ENCODE data around the gene PWWP2A. TPM values are rescaled to one million over a fixed set of nuclear protein-coding genes. Genes with fewer than 3 reads are reported as not detected.
A peak's percentile ranks its signal among the peaks of the same experiment; 100 is the strongest.

Gene PWWP2A
- total and polyA plus RNA-seq, 2 of the 4 experiments (the other 2 are of a cell fraction) = 8.8 to 12.5 TPM

DNA sequence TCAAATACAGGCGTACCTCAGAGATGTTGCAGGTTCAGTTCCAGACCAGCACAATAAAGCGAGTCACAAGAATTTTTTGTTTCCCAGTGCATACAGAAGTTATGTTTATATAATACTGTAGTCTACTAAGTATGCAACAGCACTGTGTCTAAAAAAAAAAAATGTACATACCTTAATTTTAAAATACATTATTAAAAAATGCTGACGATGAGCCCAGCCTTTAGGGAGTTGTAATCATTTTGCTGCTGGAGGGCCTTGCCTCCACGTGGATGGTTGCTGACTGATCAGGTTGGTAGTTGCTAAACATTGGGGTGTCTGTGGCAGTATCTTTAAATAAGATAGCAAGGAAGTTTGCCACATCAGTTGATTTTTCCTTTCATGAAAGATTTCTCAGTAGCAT is 62.0 kb downstream of the PWWP2A start:
- Histone ChIP-seq H3K56ac (ENCODE audit: extremely low read depth, insufficient read depth, low read length) (no peak overlapping the region), H3K36me3 (ENCODE audit: control insufficient read depth, insufficient read depth, low read length) (peaks cover 32% of the 10 kb centered on the region), H3K27me3 (ENCODE audit: control insufficient read depth, insufficient read depth, low read length) (no peaks in the 10 kb centered on the region), H3K23ac (ENCODE audit: low read depth, low read length) (no peak overlapping the region), H3K9ac (ENCODE audit: low read depth, low read length) (no peak overlapping the region), H3K18ac (ENCODE audit: low read depth, low read length) (no peak overlapping the region), H3K4ac (ENCODE audit: low read depth, low read length) (no peak overlapping the region), H2AFZ (replicated peaks; ENCODE audit: low read length, poor library complexity) (no peak overlapping the region), H2AK9ac (replicated peaks; ENCODE audit: low read depth, low read length, poor library complexity) (no peak overlapping the region), H4K8ac (ENCODE audit: low read depth in 2 of 2, low read length in 2 of 2) (no peak overlapping the region), H4K5ac (ENCODE audit: low read depth, low read length) (no peak overlapping the region), H2BK120ac (ENCODE audit: low read depth, low read length) (no peak overlapping the region), H3K4me1 (ENCODE audit: control insufficient read depth, insufficient read depth, low read length) (peaks cover 5% of the 10 kb centered on the region; the same call in 1 of the 2 replicates), H3K9me1 (ENCODE audit: insufficient read depth, low read length) (peaks cover 18% of the 10 kb centered on the region; the same call in 1 of the 2 replicates), H4K91ac (ENCODE audit: insufficient read depth, low read depth, low read length) (no peak overlapping the region), H4K20me1 (ENCODE audit: insufficient read depth, low read length) (no peaks in the 10 kb centered on the region; the same call in 1 of the 2 replicates), H3K14ac (replicated peaks; ENCODE audit: low read depth, low read length) (no peak overlapping the region), H3K79me1 (ENCODE audit: low read depth in 1 of 2, low read length in 2 of 2) (peaks cover 9 to 22% of the 10 kb centered on the region in 2 experiments), H3K27ac (ENCODE audit: insufficient read depth, low read length) (no peak overlapping the region), H3K4me3 (ENCODE audit: insufficient read depth, low read depth, low read length) (no peak overlapping the region), H2BK20ac (ENCODE audit: low read depth, low read length) (no peak overlapping the region), H2AK5ac (ENCODE audit: low read depth, low read length) (no peak overlapping the region), H2BK5ac (ENCODE audit: low read depth, low read length, poor library complexity, severe bottlenecking) (no peak overlapping the region), H3K4me2 (ENCODE audit: low read depth, low read length) (no peak overlapping the region), H2BK15ac (ENCODE audit: low read depth, low read length) (no peak overlapping the region), H3K9me3 (ENCODE audit: control insufficient read depth, insufficient read depth, low read length) (no peaks in the 10 kb centered on the region)
- intact Hi-C loops (cut with micrococcal nuclease) = no loop called here
- TF ChIP-seq RFX5 (IDR thresholded peaks at IDR 0.05; ENCODE audit: low read depth, low read length) = no peak
- no peak for TF ChIP-seq NFE2L2 (IDR thresholded peaks at IDR 0.05; ENCODE audit: low read depth, low read length)
- no peak for TF ChIP-seq BHLHE40 (IDR thresholded peaks at IDR 0.05; ENCODE audit: low read depth, low read length)
- no peak for TF ChIP-seq MAZ (IDR thresholded peaks at IDR 0.05; ENCODE audit: borderline replicate concordance, low read depth, low read length)
- TF ChIP-seq FOS (IDR thresholded peaks at IDR 0.05; ENCODE audit: low read depth, low read length) = no peak
- TF ChIP-seq CEBPB (IDR thresholded peaks at IDR 0.05; ENCODE audit: low read depth, low read length) = no peak
- no peak for TF ChIP-seq MAFK (IDR thresholded peaks at IDR 0.05; ENCODE audit: low read depth, low read length)
- TF ChIP-seq MXI1 (IDR thresholded peaks at IDR 0.05; ENCODE audit: borderline replicate concordance, low read depth, low read length) = no peak
- TF ChIP-seq, protein P1, sequence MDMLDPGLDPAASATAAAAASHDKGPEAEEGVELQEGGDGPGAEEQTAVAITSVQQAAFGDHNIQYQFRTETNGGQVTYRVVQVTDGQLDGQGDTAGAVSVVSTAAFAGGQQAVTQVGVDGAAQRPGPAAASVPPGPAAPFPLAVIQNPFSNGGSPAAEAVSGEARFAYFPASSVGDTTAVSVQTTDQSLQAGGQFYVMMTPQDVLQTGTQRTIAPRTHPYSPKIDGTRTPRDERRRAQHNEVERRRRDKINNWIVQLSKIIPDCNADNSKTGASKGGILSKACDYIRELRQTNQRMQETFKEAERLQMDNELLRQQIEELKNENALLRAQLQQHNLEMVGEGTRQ (IDR thresholded peaks at IDR 0.05; ENCODE audit: low read depth, low read length) = no peak
- TF ChIP-seq RAD21 (IDR thresholded peaks at IDR 0.05; ENCODE audit: low read length) = no peak
- no peak for TF ChIP-seq SMC3 (IDR thresholded peaks at IDR 0.05; ENCODE audit: low read depth, low read length)
- no peak for TF ChIP-seq CHD1 (IDR thresholded peaks at IDR 0.05; ENCODE audit: low read depth, low read length)
- no peak for TF ChIP-seq RCOR1 (IDR thresholded peaks at IDR 0.05; ENCODE audit: insufficient replicate concordance, low read length)
- no peak for TF ChIP-seq POLR2A (IDR thresholded peaks at IDR 0.05; ENCODE audit: low read depth, low read length)
- BruUV-seq (replicated peaks) = no TSS peak
- ChIA-PET POLR2A (ENCODE audit: unreplicated experiment) (no interaction called here), CTCF (no interaction called here)
- ATAC-seq (ENCODE audit: low read depth) (no peak), DNase-seq (peak; percentile 21)
- in situ Hi-C loops (cut with MboI; ENCODE audit: low sequenced_read_pairs) = no loop called here
- WGBS, 2 experiments (ENCODE audit: extremely low coverage in 2 of 2, insufficient read length in 1 of 2) = no CpG with 5 or more reads among the region's 4 CpGs
- dilution Hi-C loops (cut with HindIII; ENCODE audit: low sequenced_read_pairs, unreplicated experiment) = no loop called here

Data from IMR-90 (cell line).